Measurements from ENCODE around the gene TCF4.

Gene TCF4

DNA sequence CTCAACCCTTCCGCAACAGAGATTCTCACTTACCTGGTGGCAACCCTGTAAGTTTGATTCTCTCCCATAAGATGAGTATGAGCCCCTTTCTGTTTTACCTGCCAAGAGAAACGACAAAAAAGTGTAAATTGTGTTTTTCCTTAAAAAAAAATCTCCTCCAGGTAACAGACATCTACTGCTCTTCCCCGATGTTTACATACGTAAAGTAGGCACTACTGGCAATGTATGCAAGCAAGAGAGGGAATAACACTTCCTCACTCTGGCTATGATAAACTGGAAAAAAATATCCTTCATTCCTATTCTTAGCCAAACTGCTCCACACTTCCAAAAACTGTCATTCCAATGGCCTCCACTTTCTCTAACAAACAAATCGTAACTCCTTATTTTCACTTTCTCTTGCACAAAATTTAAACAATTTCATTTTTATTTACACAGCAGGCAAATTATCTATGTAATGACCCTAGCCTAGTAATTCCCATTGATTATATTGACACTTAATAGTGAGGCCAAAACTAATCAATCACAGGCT is 184.5 kb downstream of the TCF4 start:
- DNase-seq (ENCODE audit: extremely low spot score), result no peak
- POLR2A ChIA-PET, result no interaction called here
- CTCF ChIA-PET, result no interaction called here
- TF ChIP-seq CTBP1 (IDR thresholded peaks at IDR 0.05; ENCODE audit: borderline replicate concordance) (no peak), SUZ12 (IDR thresholded peaks at IDR 0.05) (no peak), NFRKB (IDR thresholded peaks at IDR 0.05) (no peak), LEF1 (IDR thresholded peaks at IDR 0.05; ENCODE audit: borderline replicate concordance) (no peak), FOXA1 (IDR thresholded peaks at IDR 0.05) (no peak), ELF4 (IDR thresholded peaks at IDR 0.05) (no peak), BHLHE40 (IDR thresholded peaks at IDR 0.05; ENCODE audit: borderline replicate concordance) (no peak), FOXM1 (IDR thresholded peaks at IDR 0.05; ENCODE audit: borderline replicate concordance) (no peak)

DNA sequence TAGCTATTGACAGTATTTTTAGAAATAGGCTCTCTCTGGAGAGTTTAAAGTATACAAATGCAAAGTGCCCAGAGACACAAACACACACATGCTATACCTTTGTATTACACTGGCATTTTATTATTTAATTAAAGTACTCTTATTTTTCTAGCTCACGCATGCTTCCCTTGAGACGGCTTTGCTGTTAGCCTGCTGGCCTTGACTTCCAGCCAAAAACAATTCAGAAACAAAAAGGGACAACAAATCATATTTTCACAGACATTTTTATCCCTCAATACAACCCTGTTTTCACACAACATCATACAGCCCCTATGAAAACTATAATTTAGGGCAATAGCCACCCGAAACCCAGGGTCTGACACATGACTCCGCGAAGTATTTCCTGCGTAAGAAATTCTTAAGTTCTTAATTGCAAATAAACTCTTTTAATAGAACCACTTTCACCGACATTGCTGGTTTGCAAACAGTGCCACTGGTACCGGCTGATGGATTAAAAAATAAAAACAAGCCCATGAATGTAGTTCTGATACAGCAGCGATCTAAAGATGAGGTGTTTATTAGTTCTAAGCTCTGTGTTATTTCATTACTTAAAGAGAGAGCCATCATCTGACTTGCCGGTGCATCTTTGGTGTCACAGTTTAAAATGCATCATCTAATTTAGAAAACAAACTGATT is 185.1 kb downstream of the TCF4 start:
- ChIA-PET CTCF (interaction anchor here (0.6 to 1.1 kb wide), 2 partner anchors 15 to 130 kb away, joined by 3 to 5 read pairs; no protein-coding TSS in a partner anchor), POLR2A (no interaction called here)
- TF ChIP-seq, protein P1, sequence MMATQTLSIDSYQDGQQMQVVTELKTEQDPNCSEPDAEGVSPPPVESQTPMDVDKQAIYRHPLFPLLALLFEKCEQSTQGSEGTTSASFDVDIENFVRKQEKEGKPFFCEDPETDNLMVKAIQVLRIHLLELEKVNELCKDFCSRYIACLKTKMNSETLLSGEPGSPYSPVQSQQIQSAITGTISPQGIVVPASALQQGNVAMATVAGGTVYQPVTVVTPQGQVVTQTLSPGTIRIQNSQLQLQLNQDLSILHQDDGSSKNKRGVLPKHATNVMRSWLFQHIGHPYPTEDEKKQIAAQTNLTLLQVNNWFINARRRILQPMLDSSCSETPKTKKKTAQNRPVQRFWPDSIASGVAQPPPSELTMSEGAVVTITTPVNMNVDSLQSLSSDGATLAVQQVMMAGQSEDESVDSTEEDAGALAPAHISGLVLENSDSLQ (IDR thresholded peaks at IDR 0.05), result peak; percentile 55; the same call in 1 of the 2 replicates
- TF ChIP-seq ELF4 (IDR thresholded peaks at IDR 0.05), result no peak
- DNase-seq (ENCODE audit: extremely low spot score), result no peak

DNA sequence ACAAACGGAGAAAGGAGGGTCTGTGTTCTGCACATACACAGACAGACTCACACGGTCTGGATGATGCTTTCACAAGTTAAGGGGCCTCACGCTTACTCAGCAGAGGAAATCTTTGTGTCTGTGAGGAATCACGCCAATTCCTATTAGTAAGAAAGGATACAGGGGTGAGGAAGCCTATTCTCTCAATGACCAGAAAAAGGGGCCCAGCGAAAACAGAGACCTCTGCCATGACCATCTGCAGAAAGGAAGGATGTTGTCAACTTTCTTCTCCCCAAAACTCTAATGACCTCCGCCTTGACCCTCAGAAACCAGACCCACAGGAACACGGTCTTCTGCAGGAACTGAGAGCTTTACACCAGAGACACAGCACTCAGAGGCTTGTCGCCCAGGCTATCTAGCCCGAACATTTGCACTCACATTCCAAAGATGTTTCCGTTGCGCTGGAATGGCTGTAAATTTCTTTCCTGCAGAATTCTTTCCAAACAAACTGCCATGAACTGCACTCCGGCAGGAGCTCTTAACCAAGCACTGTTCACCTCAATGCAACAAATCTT is 186.3 kb downstream of the TCF4 start:
- ChIA-PET POLR2A (no interaction called here), CTCF (interaction anchor here (1.1 kb wide), 1 partner anchor 14 kb away, joined by 3 read pairs; no protein-coding TSS in a partner anchor)
- no peak for DNase-seq (ENCODE audit: extremely low spot score)
- TF ChIP-seq L3MBTL2 (conservative IDR thresholded peaks at IDR 0.05) (no peak), LEF1 (IDR thresholded peaks at IDR 0.05; ENCODE audit: borderline replicate concordance) (no peak), ZNF384 (IDR thresholded peaks at IDR 0.05) (no peak), TARDBP (IDR thresholded peaks at IDR 0.05) (no peak), SP1 (IDR thresholded peaks at IDR 0.05) (no peak), HDGF (IDR thresholded peaks at IDR 0.05; ENCODE audit: borderline replicate concordance) (no peak), SUZ12 (IDR thresholded peaks at IDR 0.05) (no peak), BHLHE40 (IDR thresholded peaks at IDR 0.05; ENCODE audit: borderline replicate concordance) (no peak), ELF4 (IDR thresholded peaks at IDR 0.05) (no peak), NFRKB (IDR thresholded peaks at IDR 0.05) (no peak), CTBP1 (IDR thresholded peaks at IDR 0.05; ENCODE audit: borderline replicate concordance) (no peak)
- TF ChIP-seq, protein P1 (IDR thresholded peaks at IDR 0.05), result no peak

DNA sequence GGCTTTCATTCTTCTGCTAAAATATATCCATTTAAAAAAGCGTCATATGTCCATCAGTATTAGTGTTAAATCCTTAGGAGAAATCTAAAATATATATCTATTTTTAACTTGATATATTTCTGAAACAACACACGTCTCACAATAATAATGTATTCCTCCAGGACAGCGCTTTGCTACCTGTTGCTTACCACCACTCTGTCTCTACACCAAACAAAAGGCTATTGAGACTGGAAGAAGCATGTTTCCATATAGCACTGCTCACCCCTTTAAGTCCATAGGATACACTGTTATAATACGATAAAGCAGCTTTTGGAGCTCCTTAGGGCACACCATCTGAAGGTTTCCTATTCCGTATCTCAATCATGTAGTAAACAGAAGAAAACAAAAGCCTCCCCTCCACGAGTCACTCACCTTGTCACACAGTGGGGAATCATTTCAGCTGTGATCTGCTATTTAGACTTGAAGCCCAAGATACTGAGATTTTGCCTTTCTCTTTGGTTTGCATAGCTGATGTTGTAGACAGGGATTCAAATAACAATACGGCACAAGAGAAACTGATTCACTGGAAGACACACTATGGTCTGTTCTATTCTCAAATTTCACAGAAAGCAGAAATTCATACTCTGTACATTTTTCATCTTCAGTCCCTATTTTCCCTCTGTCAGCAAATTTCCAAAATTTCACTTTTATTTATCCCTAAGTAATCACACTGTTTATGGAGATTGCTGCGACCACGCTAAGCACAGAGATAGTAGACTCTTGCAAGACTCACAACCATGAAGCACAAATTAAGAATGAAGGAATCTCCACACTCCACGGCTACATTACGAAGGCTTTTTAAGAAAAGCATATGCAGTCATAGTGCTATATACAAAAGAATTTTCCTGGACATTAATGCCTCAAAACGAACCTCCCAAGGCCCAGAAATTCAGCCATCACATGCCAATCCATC is 187.1 kb downstream of the TCF4 start:
- DNase-seq (ENCODE audit: extremely low spot score), result no peak
- ChIA-PET CTCF (no interaction called here), POLR2A (no interaction called here)
- TF ChIP-seq CTBP1 (IDR thresholded peaks at IDR 0.05; ENCODE audit: borderline replicate concordance) (no peak), SUZ12 (IDR thresholded peaks at IDR 0.05) (no peak), FOXM1 (IDR thresholded peaks at IDR 0.05; ENCODE audit: borderline replicate concordance) (no peak), LEF1 (IDR thresholded peaks at IDR 0.05; ENCODE audit: borderline replicate concordance) (no peak), L3MBTL2 (conservative IDR thresholded peaks at IDR 0.05) (no peak), FOXA1 (IDR thresholded peaks at IDR 0.05) (no peak), SP1 (IDR thresholded peaks at IDR 0.05) (no peak)
- TF ChIP-seq, protein P1 (IDR thresholded peaks at IDR 0.05), result no peak

DNA sequence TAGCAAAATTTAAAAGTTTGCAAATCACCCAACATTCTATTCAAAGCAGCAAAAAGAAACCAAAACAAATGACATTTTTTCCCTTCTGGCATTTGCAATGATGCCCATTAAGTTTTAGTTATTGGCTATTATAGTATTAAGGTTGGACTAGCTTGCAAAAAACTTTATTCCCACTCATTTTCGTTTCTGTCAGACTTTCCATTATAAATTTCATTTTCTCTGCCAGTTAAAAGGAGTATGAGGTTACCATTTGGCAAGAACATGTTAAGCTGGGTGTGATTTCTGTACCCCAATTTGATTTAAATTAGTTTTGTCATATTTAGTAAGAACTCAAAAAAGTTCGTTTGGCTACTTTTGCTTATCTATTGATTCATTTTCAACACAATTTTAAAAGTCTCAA is 187.9 kb downstream of the TCF4 start:
- no peak for DNase-seq (ENCODE audit: extremely low spot score)
- ChIA-PET POLR2A (no interaction called here), CTCF (no interaction called here)
- no peak for TF ChIP-seq ZNF384 (IDR thresholded peaks at IDR 0.05)
- no peak for TF ChIP-seq NFRKB (IDR thresholded peaks at IDR 0.05)
- TF ChIP-seq FOXM1 (IDR thresholded peaks at IDR 0.05; ENCODE audit: borderline replicate concordance), result no peak

DNA sequence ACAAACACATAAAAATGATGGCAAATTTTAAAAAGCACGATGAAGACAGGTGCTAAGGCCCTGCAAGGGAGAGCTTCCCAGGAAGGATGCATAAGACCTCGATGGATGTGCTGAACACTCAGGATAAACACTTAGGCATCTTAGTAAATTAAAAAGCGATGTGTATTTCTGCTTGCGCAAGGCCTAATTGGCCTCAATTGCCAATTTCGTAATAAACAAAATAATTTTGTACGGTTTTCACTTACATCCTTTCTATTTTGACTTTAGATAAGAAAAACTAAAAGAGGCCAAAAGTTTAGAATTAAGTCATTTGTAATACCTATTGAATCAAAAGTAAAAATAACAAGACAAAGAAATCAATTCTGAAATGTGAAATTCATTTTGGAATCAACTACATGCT is 189.1 kb downstream of the TCF4 start:
- TF ChIP-seq SUZ12 (IDR thresholded peaks at IDR 0.05), result no peak
- CTCF ChIA-PET, result no interaction called here
- no peak for DNase-seq (ENCODE audit: extremely low spot score)
- POLR2A ChIA-PET, result no interaction called here

DNA sequence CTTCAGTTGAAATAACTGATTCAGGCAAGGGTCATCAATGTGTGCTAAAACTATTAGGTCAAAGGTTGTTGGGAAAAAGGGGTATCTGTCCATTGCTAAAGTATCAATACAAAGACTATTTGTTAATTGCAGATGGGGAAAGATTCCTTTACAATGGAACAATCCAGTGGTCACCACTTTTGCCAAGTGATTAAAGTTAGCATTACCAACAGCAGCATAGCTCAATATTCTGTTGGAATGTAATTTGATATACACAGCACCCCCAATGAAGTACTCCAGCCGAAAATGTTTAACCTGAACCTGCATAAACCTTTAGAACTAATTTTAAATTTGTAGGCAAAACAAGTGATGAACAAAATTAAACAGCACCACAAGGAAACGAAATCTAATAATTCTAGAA is 191.0 kb downstream of the TCF4 start:
- ChIA-PET CTCF (no interaction called here), POLR2A (no interaction called here)
- no peak for TF ChIP-seq FOXA1 (IDR thresholded peaks at IDR 0.05)
- TF ChIP-seq BHLHE40 (IDR thresholded peaks at IDR 0.05; ENCODE audit: borderline replicate concordance), result no peak
- TF ChIP-seq FOXK2 (IDR thresholded peaks at IDR 0.05), result no peak
- no peak for TF ChIP-seq TARDBP (IDR thresholded peaks at IDR 0.05)
- no peak for TF ChIP-seq LEF1 (IDR thresholded peaks at IDR 0.05; ENCODE audit: borderline replicate concordance)
- TF ChIP-seq L3MBTL2 (conservative IDR thresholded peaks at IDR 0.05), result no peak
- TF ChIP-seq, protein P1 (IDR thresholded peaks at IDR 0.05), result no peak
- no peak for TF ChIP-seq ZNF384 (IDR thresholded peaks at IDR 0.05)
- TF ChIP-seq ELF4 (IDR thresholded peaks at IDR 0.05), result no peak
- TF ChIP-seq SP1 (IDR thresholded peaks at IDR 0.05), result no peak
- no peak for TF ChIP-seq HDGF (IDR thresholded peaks at IDR 0.05; ENCODE audit: borderline replicate concordance)
- TF ChIP-seq CTBP1 (IDR thresholded peaks at IDR 0.05; ENCODE audit: borderline replicate concordance), result no peak
- no peak for TF ChIP-seq NFRKB (IDR thresholded peaks at IDR 0.05)
- no peak for TF ChIP-seq FOXM1 (IDR thresholded peaks at IDR 0.05; ENCODE audit: borderline replicate concordance)
- TF ChIP-seq SUZ12 (IDR thresholded peaks at IDR 0.05), result no peak
- no peak for TF ChIP-seq ARNT (IDR thresholded peaks at IDR 0.05)
- no peak for DNase-seq (ENCODE audit: extremely low spot score)

Measured in HEK293T (cell line).